Neural progenitor cell (in vitro differentiated cells): ENCODE measurements around the gene NCKAP5. TPM values are rescaled to one million over a fixed set of nuclear protein-coding genes. Genes with fewer than 3 reads are reported as not detected.

Source experiments
- DNase-seq: peaks from one replicate; pipeline ENCODE4 v3.0.0-alpha.2; 2016; ENCODE audit warnings: low spot score
- H2AFZ ChIP-seq: fragments of 200-600 bp; sonication (generic); replicated peaks from 2 replicates; pipeline ENCODE4 v1.6.1; 2016; ENCODE audit warnings: antibody characterized with exemption
- H3F3A ChIP-seq: fragments of 200-600 bp; sonication (generic); 2 replicates; pipeline ENCODE4 v1.6.1; 2016; ENCODE audit warnings: antibody characterized with exemption, low read depth
- H3K27ac ChIP-seq: fragments of 200-600 bp; sonication (generic); 2 replicates; pipeline ENCODE4 v1.5.1; 2016; ENCODE audit warnings: mild to moderate bottlenecking
- H3K27me3 ChIP-seq: fragments of 200-600 bp; sonication (generic); 2 replicates; pipeline ENCODE4 v1.6.1; 2016; ENCODE audit warnings: mild to moderate bottlenecking, moderate library complexity
- H3K36me3 ChIP-seq: fragments of 200-600 bp; sonication (generic); 2 replicates; pipeline ENCODE4 v1.5.1; 2016
- H3K4me1 ChIP-seq: fragments of 200-600 bp; sonication (generic); 2 replicates; pipeline ENCODE4 v1.6.1; 2016; ENCODE audit warnings: mixed run types
- H3K4me2 ChIP-seq: fragments of 200-600 bp; sonication (generic); 2 replicates; pipeline ENCODE4 v1.6.1; 2016
- H3K4me3 ChIP-seq: fragments of 200-600 bp; sonication (generic); 2 replicates; pipeline ENCODE4 v1.5.1; 2016
- H3K79me2 ChIP-seq: fragments of 200-600 bp; sonication (generic); 2 replicates; pipeline ENCODE4 v1.6.1; 2016; ENCODE audit warnings: low read depth
- H3K9ac ChIP-seq: fragments of 200-600 bp; sonication (generic); 2 replicates; pipeline ENCODE4 v1.6.1; 2016
- H3K9me3 ChIP-seq: fragments of 200-600 bp; sonication (generic); 2 replicates; pipeline ENCODE4 v1.5.1; 2016; ENCODE audit warnings: low read depth
- H4K20me1 ChIP-seq: fragments of 200-600 bp; sonication (generic); 2 replicates; pipeline ENCODE4 v1.6.1; 2016; ENCODE audit warnings: low read depth
- H3K27ac Mint-ChIP-seq: 3 replicates; pipeline ENCODE4 v1.8.0; 2021; ENCODE audit warnings: mixed read lengths
- H3K27me3 Mint-ChIP-seq: 2 replicates; pipeline ENCODE4 v1.8.0; 2022; ENCODE audit warnings: low read depth, mild to moderate bottlenecking, inconsistent platforms, moderate library complexity, mixed read lengths; ENCODE audit not compliant: insufficient read depth
- H3K36me3 Mint-ChIP-seq: 3 replicates; pipeline ENCODE4 v1.8.0; 2021; ENCODE audit warnings: mixed read lengths
- H3K4me1 Mint-ChIP-seq: 3 replicates; pipeline ENCODE4 v1.8.0; 2021; ENCODE audit warnings: mixed read lengths
- H3K4me3 Mint-ChIP-seq: 3 replicates; pipeline ENCODE4 v1.8.0; 2021; ENCODE audit warnings: mild to moderate bottlenecking, moderate library complexity, mixed read lengths
- H3K9me3 Mint-ChIP-seq: 3 replicates; pipeline ENCODE4 v1.8.0; 2020; ENCODE audit warnings: mixed read lengths
- CTCF ChIP-seq: fragments of 200-600 bp; sonication (generic); IDR thresholded peaks from 2 replicates; pipeline ENCODE4 v1.5.1; 2017; ENCODE audit warnings: antibody characterized with exemption, mild to moderate bottlenecking
- EZH2 ChIP-seq: fragments of 200-600 bp; sonication (generic); IDR thresholded peaks from 2 replicates; pipeline ENCODE4 v1.6.1; 2017; ENCODE audit warnings: antibody characterized with exemption, mild to moderate bottlenecking, moderate library complexity
- EZH2phosphoT487 ChIP-seq: fragments of 200-600 bp; sonication (generic); IDR thresholded peaks from 2 replicates; pipeline ENCODE4 v1.6.1; 2017; ENCODE audit warnings: antibody characterized with exemption
- total RNA-seq: library from RNA; depleted of rRNA; stranded (reverse); fragments of >200 nt; gene quantifications from 2 replicates; pipeline ENCODE4 v1.2.3, GENCODE V29; 2015; ENCODE audit warnings: low replicate concordance

Gene NCKAP5
- total RNA-seq, 1 donor from 2014 or later: 0.47 TPM

GRCh38 chr2:133078667-133079411, 489.4 kb downstream of the NCKAP5 start:
- Histone ChIP-seq H3K36me3 (no peaks in the 10 kb centered on the region), H4K20me1 (no peaks in the 10 kb centered on the region), H3K9me3 (no peaks in the 10 kb centered on the region), H3K79me2 (no peaks in the 10 kb centered on the region), H2AFZ (no peak overlapping the region), H3K4me2 (no peak overlapping the region), H3K4me1 (no peaks in the 10 kb centered on the region), H3K4me3 (no peak overlapping the region), H3K27me3 (no peaks in the 10 kb centered on the region), H3K27ac (no peak overlapping the region), H3F3A (no peaks in the 10 kb centered on the region), H3K9ac (no peak overlapping the region)
- H3K9me3 Mint-ChIP-seq: no peaks in the 10 kb centered on the region
- no peak overlapping the region for H3K4me3 Mint-ChIP-seq
- peaks cover 1% of the 10 kb centered on the region for H3K36me3 Mint-ChIP-seq
- DNase-seq: no peak
- no peak overlapping the region for H3K27ac Mint-ChIP-seq
- H3K4me1 Mint-ChIP-seq: no peaks in the 10 kb centered on the region
- no peak for TF ChIP-seq EZH2phosphoT487
- no peak for TF ChIP-seq EZH2
- TF ChIP-seq CTCF: no peak
- peaks cover 2% of the 10 kb centered on the region for H3K27me3 Mint-ChIP-seq

- Histone ChIP-seq H3K9ac (no peak overlapping the region), H3K4me2 (no peak overlapping the region), H3K27me3 (no peaks in the 10 kb centered on the region), H4K20me1 (no peaks in the 10 kb centered on the region), H3K4me1 (no peaks in the 10 kb centered on the region), H3K27ac (no peak overlapping the region), H3K4me3 (no peak overlapping the region), H3F3A (no peaks in the 10 kb centered on the region), H3K36me3 (no peaks in the 10 kb centered on the region), H3K79me2 (no peaks in the 10 kb centered on the region), H3K9me3 (no peaks in the 10 kb centered on the region), H2AFZ (no peak overlapping the region)
- TF ChIP-seq EZH2phosphoT487 (no peak), EZH2 (no peak), CTCF (no peak)
- DNase-seq: no peak
- Mint-ChIP-seq H3K4me1 (no peaks in the 10 kb centered on the region), H3K27ac (no peak overlapping the region), H3K4me3 (no peak overlapping the region), H3K36me3 (peaks cover 2% of the 10 kb centered on the region), H3K9me3 (no peaks in the 10 kb centered on the region), H3K27me3 (peaks cover 2% of the 10 kb centered on the region)
Measured at GRCh38 chr2:133077269-133077822, 490.9 kb downstream of the NCKAP5 start.

GRCh38 chr2:133072837-133073694, 495.2 kb downstream of the NCKAP5 start:
- H3K27me3 Mint-ChIP-seq: no peaks in the 10 kb centered on the region
- no peaks in the 10 kb centered on the region for H3K9me3 ChIP-seq
- H3K79me2 ChIP-seq: no peaks in the 10 kb centered on the region
- H3K27ac ChIP-seq: no peak overlapping the region
- no peak overlapping the region for H2AFZ ChIP-seq
- H3K27ac Mint-ChIP-seq: no peak overlapping the region
- H4K20me1 ChIP-seq: no peaks in the 10 kb centered on the region
- no peak overlapping the region for H3K9ac ChIP-seq
- no peak overlapping the region for H3K4me3 Mint-ChIP-seq
- no peak for TF ChIP-seq EZH2
- no peak for TF ChIP-seq EZH2phosphoT487
- no peak for TF ChIP-seq CTCF
- H3K36me3 ChIP-seq: no peaks in the 10 kb centered on the region
- H3K27me3 ChIP-seq: no peaks in the 10 kb centered on the region
- H3K4me1 Mint-ChIP-seq: no peaks in the 10 kb centered on the region
- no peak overlapping the region for H3K4me2 ChIP-seq
- H3K4me3 ChIP-seq: no peak overlapping the region
- no peaks in the 10 kb centered on the region for H3K4me1 ChIP-seq
- H3F3A ChIP-seq: no peaks in the 10 kb centered on the region
- no peaks in the 10 kb centered on the region for H3K9me3 Mint-ChIP-seq
- peaks cover 4% of the 10 kb centered on the region for H3K36me3 Mint-ChIP-seq
- no peak for DNase-seq
